AG04449 (cell line): ENCODE data around the gene FHIT.

Experiments used
- CTCF ChIA-PET: fragments of 350-600 bp; formaldehyde crosslinking; extraction: SDS; loops from one replicate; lab custom pipeline; 2021; ENCODE audit warnings: antibody characterized with exemption; lab: Yijun Ruan, JAX
- POLR2A ChIA-PET: fragments of 400-600, 350-600 bp; formaldehyde crosslinking; extraction: SDS; loops from one replicate; lab custom pipeline; 2020; ENCODE audit warnings: antibody characterized with exemption, inconsistent platforms; lab: Yijun Ruan, JAX
- DNase-seq: peaks from one replicate; pipeline ENCODE4 v3.0.0-alpha.2; 2010; ENCODE audit warnings: low read depth, low spot score
- H3K4me3 ChIP-seq: 2 replicates; pipeline ENCODE4 v1.5.1; 2011; ENCODE audit warnings: low read depth, mild to moderate bottlenecking, control low read depth, low read length
- TF ChIP-seq, protein P1 (sequence below): IDR thresholded peaks from one replicate; pipeline ENCODE4 v1.5.1; 2011; ENCODE audit warnings: mild to moderate bottlenecking, moderate library complexity, low read length, control low read depth, inconsistent platforms; ENCODE audit not compliant: insufficient read depth; ENCODE audit errors: missing control alignments

FHIT gene

DNA sequence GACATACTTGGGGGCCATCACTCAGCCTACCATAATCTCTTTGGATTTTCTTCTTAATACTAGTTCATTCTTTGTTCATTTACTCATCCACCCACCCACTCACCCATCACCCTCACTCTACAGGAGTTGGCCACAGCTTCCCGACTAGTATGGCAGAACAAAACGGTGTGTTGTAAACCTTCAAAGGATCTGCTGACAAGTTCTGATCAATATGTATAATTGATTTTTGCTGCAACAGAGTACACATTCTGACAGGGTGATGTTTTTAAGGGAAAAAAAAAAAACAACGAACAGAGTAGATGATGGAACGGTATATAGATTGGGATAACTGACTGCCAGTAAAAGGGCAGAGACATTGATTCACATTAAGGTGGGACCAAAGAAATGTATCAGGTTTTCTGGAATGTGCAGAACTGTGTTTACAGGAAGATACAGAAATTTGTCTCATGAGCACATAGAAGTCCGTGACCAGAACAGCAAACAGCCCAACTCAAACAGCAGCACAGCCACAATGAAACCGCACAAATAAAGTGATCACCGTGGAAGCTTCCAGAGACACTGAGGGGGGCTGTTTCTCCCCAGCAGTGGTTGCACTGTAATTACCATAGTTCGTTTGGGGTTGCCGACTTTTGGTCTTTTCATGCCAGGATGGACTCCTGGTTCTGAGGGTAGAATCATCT lies 931.9 kb downstream of the FHIT start:
- no peak overlapping the region for H3K4me3 ChIP-seq
- ChIA-PET POLR2A (no interaction called here), CTCF (no interaction called here)
- TF ChIP-seq, protein P1, sequence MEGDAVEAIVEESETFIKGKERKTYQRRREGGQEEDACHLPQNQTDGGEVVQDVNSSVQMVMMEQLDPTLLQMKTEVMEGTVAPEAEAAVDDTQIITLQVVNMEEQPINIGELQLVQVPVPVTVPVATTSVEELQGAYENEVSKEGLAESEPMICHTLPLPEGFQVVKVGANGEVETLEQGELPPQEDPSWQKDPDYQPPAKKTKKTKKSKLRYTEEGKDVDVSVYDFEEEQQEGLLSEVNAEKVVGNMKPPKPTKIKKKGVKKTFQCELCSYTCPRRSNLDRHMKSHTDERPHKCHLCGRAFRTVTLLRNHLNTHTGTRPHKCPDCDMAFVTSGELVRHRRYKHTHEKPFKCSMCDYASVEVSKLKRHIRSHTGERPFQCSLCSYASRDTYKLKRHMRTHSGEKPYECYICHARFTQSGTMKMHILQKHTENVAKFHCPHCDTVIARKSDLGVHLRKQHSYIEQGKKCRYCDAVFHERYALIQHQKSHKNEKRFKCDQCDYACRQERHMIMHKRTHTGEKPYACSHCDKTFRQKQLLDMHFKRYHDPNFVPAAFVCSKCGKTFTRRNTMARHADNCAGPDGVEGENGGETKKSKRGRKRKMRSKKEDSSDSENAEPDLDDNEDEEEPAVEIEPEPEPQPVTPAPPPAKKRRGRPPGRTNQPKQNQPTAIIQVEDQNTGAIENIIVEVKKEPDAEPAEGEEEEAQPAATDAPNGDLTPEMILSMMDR, result no peak
- DNase-seq, result no peak

- TF ChIP-seq, protein P1, result no peak
- POLR2A ChIA-PET, result no interaction called here
- CTCF ChIA-PET, result no interaction called here
- no peak overlapping the region for H3K4me3 ChIP-seq
- DNase-seq, result no peak
Observed at GRCh38 chr3:60316121-60316797, 935.0 kb downstream of the FHIT start.

- DNase-seq, result no peak
- ChIA-PET POLR2A (no interaction called here), CTCF (no interaction called here)
- H3K4me3 ChIP-seq, result no peak overlapping the region
- TF ChIP-seq, protein P1, result no peak
Observed at GRCh38 chr3:60313951-60314461, 937.2 kb downstream of the FHIT start.

GRCh38 chr3:60313231-60313798 lies 937.9 kb downstream of the FHIT start:
- POLR2A ChIA-PET, result no interaction called here
- CTCF ChIA-PET, result no interaction called here
- no peak overlapping the region for H3K4me3 ChIP-seq
- TF ChIP-seq, protein P1, result no peak
- no peak for DNase-seq

DNA sequence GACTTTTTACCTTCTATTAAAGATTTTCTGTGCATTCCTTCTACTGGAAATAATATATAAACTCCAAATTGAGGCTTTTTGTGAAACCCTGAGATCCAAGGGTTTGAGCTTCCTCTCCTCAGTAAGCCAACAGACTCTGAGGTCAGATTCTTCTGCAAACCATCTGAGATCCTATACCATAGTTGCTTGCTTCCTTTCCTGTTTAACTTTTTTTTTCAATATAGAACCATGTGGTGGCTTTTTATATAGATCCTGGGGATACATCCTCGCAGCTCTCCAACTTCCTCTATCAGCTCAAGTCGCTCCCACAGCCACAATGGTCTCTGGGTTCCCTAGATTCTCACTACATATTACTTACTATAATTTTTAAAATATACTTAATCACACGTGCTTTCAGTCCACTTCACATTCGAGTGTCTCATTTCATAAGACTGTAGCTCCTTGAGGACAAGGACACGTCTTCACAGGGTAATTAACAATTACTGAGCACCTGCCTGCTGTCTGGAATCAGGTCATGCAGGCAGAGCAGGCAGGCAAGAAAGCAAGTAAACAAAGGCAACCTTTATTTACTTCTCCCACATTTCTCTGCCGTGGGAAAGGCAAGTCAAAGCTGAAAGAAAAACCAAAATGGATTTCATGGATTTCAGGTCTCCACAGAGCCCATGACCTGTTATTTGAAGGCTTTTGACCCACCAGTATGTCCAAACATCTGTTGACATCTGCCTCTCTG lies 941.5 kb downstream of the FHIT start:
- ChIA-PET CTCF (no interaction called here), POLR2A (no interaction called here)
- no peak for DNase-seq
- no peak overlapping the region for H3K4me3 ChIP-seq
- TF ChIP-seq, protein P1, result no peak
